Lung (tissue), 12 donors: ENCODE measurements around the gene TCEAL4. TPM values are rescaled to one million over a fixed set of nuclear protein-coding genes. Genes with fewer than 3 reads are reported as not detected.

ENCODE experiments used
- ATAC-seq: fragments of 200-7000 bp; cut with Tn5 transposase; one replicate; pipeline ENCODE4 v1.9.1; 2020; ENCODE audit warnings: moderate number of reproducible peaks; ENCODE audit not compliant: insufficient read depth, low FRiP score
- DNase-seq, 3 donors: peaks; one replicate each; pipeline ENCODE4 v3.0.0-alpha.2; 2013 to 2017
- H3K27ac ChIP-seq, 2 donors: one replicate each; pipeline ENCODE4 v1.5.1; 2013; ENCODE audit warnings: mild to moderate bottlenecking in 2 of 2, moderate library complexity in 2 of 2, control low read depth in 1 of 2, inconsistent platforms in 1 of 2, low read depth in 1 of 2, low read length in 1 of 2
- H3K27me3 ChIP-seq, 3 donors: one replicate each; pipeline ENCODE4 v1.5.1; 2013; ENCODE audit warnings: low read length in 2 of 3; ENCODE audit not compliant: control insufficient read depth in 3 of 3, insufficient read depth in 3 of 3
- H3K36me3 ChIP-seq, 4 donors: one replicate each; pipeline ENCODE4 v1.5.1; 2013; ENCODE audit warnings: low read length in 4 of 4, mild to moderate bottlenecking in 1 of 4, moderate library complexity in 1 of 4; ENCODE audit not compliant: control insufficient read depth in 4 of 4, insufficient read depth in 4 of 4
- H3K4me1 ChIP-seq, 5 donors: one replicate each; pipeline ENCODE4 v1.5.1; 2013; ENCODE audit warnings: low read length in 5 of 5, mild to moderate bottlenecking in 2 of 5, moderate library complexity in 1 of 5; ENCODE audit not compliant: control insufficient read depth in 5 of 5, insufficient read depth in 5 of 5
- H3K4me3 ChIP-seq: one replicate; pipeline ENCODE4 v1.5.1; 2013; ENCODE audit warnings: mild to moderate bottlenecking, control low read depth, moderate library complexity
- H3K9ac ChIP-seq, 2 donors: one replicate each; pipeline ENCODE4 v1.5.1; 2013; ENCODE audit warnings: low read length in 2 of 2, control low read depth in 1 of 2; ENCODE audit not compliant: insufficient read depth in 1 of 2
- H3K9me3 ChIP-seq, 4 donors: one replicate each; pipeline ENCODE4 v1.5.1; 2013; ENCODE audit warnings: low read length in 3 of 4, mild to moderate bottlenecking in 1 of 4, moderate library complexity in 1 of 4; ENCODE audit not compliant: control insufficient read depth in 4 of 4, insufficient read depth in 3 of 4
- WGBS, 2 donors: extraction: QIAGEN DNeasy Blood & Tissue Kit; methylation state at CpG; one replicate each; pipeline ENCODE4 v1.1.7; 2013; 5-methylcytosine and 5-hydroxymethylcytosine counted together
- polyA plus RNA-seq, 2 donors: library from polyadenylated mRNA; stranded (reverse); fragments of 200-250 nt; gene quantifications; one replicate each; pipeline ENCODE4 v1.2.1, GENCODE V29; 2013
- total RNA-seq, 2 donors: library from RNA; depleted of rRNA in 1 of 2; stranded (reverse); fragments of >200 nt in 1 of 2; gene quantifications; one replicate each; pipeline ENCODE4 v1.2.1, GENCODE V29; 2014 to 2021
- TF ChIP-seq, protein P1 (sequence below): IDR thresholded peaks from 2 replicates; pipeline ENCODE4 v1.5.1; 2012; ENCODE audit warnings: mild to moderate bottlenecking; ENCODE audit errors: control extremely low read depth, extremely low read depth
- donor health status: control.
- donor health status: control.
- donor health status: Bipolar disorder and iron deficiency.
- donor health status: healthy.
- donor health status: DM: yes; HTN: yes; CAD: no.

The TCEAL4 gene
- total and polyA plus RNA-seq, 4 donors, result 35.6 to 214 (median 86.2) TPM

DNA sequence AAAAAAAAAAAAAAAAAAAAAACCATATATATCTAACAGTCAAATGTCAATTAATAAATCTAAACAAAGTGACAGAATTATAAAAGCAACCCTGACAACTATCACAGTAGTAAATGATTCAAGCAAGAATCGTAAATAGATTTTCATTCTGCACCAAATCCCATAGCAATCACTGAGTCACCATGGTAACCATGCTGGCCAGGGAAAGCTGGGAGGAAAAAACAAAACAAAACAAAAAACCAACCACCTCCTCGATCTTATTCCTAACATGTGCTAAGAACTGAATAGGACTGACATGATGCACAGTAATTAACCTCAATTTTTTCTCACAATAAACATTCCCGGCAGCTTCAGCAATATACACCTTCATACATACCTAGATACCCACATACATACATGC, 35.4 kb upstream of the TCEAL4 start:
- H3K27me3 ChIP-seq, result peaks cover 0 to 26% (median 3%) of the 10 kb centered on the region in 3 donors
- H3K9me3 ChIP-seq, result no peaks in the 10 kb centered on the region
- H3K4me1 ChIP-seq, result peaks cover 0 to 6% (median 0%) of the 10 kb centered on the region in 5 donors
- no peaks in the 10 kb centered on the region for H3K36me3 ChIP-seq
- H3K4me3 ChIP-seq, result no peak overlapping the region
- DNase-seq, result no peak
- H3K27ac ChIP-seq, result no peak overlapping the region
- no peak for ATAC-seq
- H3K9ac ChIP-seq, result no peak overlapping the region
- WGBS, 2 donors, result 68 to 89% methylated on average over 3 of the region's 3 CpGs
- TF ChIP-seq, protein P1, sequence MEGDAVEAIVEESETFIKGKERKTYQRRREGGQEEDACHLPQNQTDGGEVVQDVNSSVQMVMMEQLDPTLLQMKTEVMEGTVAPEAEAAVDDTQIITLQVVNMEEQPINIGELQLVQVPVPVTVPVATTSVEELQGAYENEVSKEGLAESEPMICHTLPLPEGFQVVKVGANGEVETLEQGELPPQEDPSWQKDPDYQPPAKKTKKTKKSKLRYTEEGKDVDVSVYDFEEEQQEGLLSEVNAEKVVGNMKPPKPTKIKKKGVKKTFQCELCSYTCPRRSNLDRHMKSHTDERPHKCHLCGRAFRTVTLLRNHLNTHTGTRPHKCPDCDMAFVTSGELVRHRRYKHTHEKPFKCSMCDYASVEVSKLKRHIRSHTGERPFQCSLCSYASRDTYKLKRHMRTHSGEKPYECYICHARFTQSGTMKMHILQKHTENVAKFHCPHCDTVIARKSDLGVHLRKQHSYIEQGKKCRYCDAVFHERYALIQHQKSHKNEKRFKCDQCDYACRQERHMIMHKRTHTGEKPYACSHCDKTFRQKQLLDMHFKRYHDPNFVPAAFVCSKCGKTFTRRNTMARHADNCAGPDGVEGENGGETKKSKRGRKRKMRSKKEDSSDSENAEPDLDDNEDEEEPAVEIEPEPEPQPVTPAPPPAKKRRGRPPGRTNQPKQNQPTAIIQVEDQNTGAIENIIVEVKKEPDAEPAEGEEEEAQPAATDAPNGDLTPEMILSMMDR, result no peak

DNA sequence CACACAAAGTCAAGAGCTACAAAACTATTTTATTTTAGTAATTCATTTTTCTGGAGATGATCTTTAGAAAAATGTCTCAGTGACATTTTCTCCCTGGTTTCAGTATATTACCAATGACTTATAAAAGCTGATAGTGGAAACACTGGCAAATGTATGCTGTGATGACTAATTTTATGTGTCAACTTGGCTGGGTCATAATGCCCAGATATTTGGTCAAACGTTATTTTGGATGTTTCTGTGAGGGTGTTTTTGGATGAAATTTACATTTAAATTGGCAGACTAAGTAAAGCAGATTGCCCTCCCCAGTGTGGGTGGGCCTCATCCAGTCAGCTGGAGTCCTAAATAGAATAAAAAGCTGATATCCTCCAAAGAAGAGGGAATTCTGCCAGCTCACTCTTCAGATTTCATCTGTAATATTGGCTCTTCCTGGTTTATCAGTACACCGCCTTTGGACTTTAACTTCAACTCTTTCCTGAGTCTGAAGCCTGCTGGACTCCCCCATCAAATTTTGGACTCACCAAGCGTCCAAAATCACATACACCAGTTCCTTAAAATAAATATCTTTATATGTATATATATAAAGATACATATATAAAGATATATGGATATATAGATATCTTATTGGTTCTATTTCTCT, 34.8 kb upstream of the TCEAL4 start:
- Histone ChIP-seq H3K9me3 (no peaks in the 10 kb centered on the region), H3K4me3 (no peak overlapping the region), H3K27me3 (peaks cover 0 to 30% (median 9%) of the 10 kb centered on the region in 3 donors), H3K4me1 (peaks cover 0 to 6% (median 0%) of the 10 kb centered on the region in 5 donors), H3K27ac (no peak overlapping the region), H3K36me3 (no peaks in the 10 kb centered on the region), H3K9ac (no peak overlapping the region)
- WGBS, 2 donors, result 50 to 92% methylated on average over 3 of the region's 3 CpGs
- TF ChIP-seq, protein P1, result no peak
- ATAC-seq, result no peak
- DNase-seq, result no peak

DNA sequence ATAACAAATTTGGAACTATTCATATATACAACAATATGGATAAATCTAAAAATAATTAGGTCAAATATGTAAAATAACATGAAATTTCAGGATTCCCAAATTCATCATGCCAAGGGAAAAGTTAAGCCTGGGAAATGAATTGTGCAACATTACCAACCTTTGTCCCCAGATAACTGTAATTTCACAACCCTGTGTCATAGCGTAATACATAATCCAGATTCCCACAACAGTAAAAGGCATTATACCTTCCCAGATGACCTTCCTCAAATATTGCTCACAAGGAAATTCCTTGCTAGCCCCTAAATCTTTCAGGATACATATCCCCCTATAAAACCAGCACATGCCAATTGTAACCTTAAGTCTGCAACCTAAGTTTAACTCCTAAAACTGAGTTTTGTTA, 33.1 kb upstream of the TCEAL4 start:
- peaks cover 0 to 29% (median 10%) of the 10 kb centered on the region in 3 donors for H3K27me3 ChIP-seq
- H3K9ac ChIP-seq, result no peak overlapping the region
- 72 to 83% methylated on average over 1 of the region's 1 CpG for WGBS, 2 donors
- TF ChIP-seq, protein P1, result no peak
- peaks cover 0 to 6% (median 2%) of the 10 kb centered on the region in 5 donors for H3K4me1 ChIP-seq
- no peak for ATAC-seq
- H3K36me3 ChIP-seq, result no peaks in the 10 kb centered on the region
- H3K27ac ChIP-seq, result no peak overlapping the region
- H3K9me3 ChIP-seq, result no peaks in the 10 kb centered on the region
- no peak for DNase-seq
- H3K4me3 ChIP-seq, result no peak overlapping the region
